Trophoblast cell (in vitro differentiated cells and primary cell): ENCODE measurements around the gene VPS13C.

Source experiments
- DNase-seq, 2 donors: peaks; one replicate each; pipeline ENCODE4 v3.0.0-alpha.2; 2016
- H2AFZ ChIP-seq: 2 replicates; pipeline ENCODE4 v1.6.1; 2013; ENCODE audit warnings: low read length, moderate library complexity, mild to moderate bottlenecking; ENCODE audit not compliant: insufficient read depth, poor library complexity
- H2AK5ac ChIP-seq: 2 replicates; pipeline ENCODE4 v1.6.1; 2013; ENCODE audit warnings: mild to moderate bottlenecking, low read length
- H2BK120ac ChIP-seq: 2 replicates; pipeline ENCODE4 v1.6.1; 2013; ENCODE audit warnings: low read length, mild to moderate bottlenecking, moderate library complexity; ENCODE audit not compliant: insufficient read depth, poor library complexity
- H2BK12ac ChIP-seq: 2 replicates; pipeline ENCODE4 v1.6.1; 2013; ENCODE audit warnings: mild to moderate bottlenecking, low read length, moderate library complexity
- H2BK5ac ChIP-seq: 2 replicates; pipeline ENCODE4 v1.6.1; 2013; ENCODE audit warnings: low read length, low read depth, moderate library complexity, mild to moderate bottlenecking; ENCODE audit not compliant: poor library complexity
- H3K14ac ChIP-seq: 2 replicates; pipeline ENCODE4 v1.6.1; 2013; ENCODE audit warnings: mild to moderate bottlenecking, low read length
- H3K18ac ChIP-seq: 2 replicates; pipeline ENCODE4 v1.6.1; 2013; ENCODE audit warnings: mild to moderate bottlenecking, low read length
- H3K23ac ChIP-seq: 2 replicates; pipeline ENCODE4 v1.6.1; 2013; ENCODE audit warnings: low read length
- H3K27ac ChIP-seq: 2 replicates; pipeline ENCODE4 v1.5.1; 2013; ENCODE audit warnings: low read depth, mild to moderate bottlenecking, inconsistent platforms, low read length, moderate library complexity
- H3K27me3 ChIP-seq: 2 replicates; pipeline ENCODE4 v1.6.1; 2013; ENCODE audit warnings: inconsistent platforms, mild to moderate bottlenecking, low read length, moderate library complexity; ENCODE audit not compliant: insufficient read depth
- H3K36me3 ChIP-seq, 2 experiments: 1 replicate in 1 of 2; 2 replicates in 1 of 2; pipeline ENCODE4 v1.6.1; 2013; ENCODE audit warnings: low read length in 2 of 2, mild to moderate bottlenecking in 2 of 2, moderate library complexity in 1 of 2; ENCODE audit not compliant: insufficient read depth in 2 of 2, control insufficient read depth in 1 of 2
- H3K4ac ChIP-seq: 2 replicates; pipeline ENCODE4 v1.6.1; 2013; ENCODE audit warnings: low read depth, mild to moderate bottlenecking, low read length, moderate library complexity
- H3K4me1 ChIP-seq, 2 experiments: 1 replicate in 1 of 2; 2 replicates in 1 of 2; pipeline ENCODE4 v1.6.1; 2013; ENCODE audit warnings: low read length in 2 of 2, mild to moderate bottlenecking in 2 of 2, moderate library complexity in 1 of 2; ENCODE audit not compliant: insufficient read depth in 2 of 2, control insufficient read depth in 1 of 2
- H3K4me2 ChIP-seq: 2 replicates; pipeline ENCODE4 v1.6.1; 2013; ENCODE audit warnings: inconsistent platforms, mild to moderate bottlenecking, low read length, moderate library complexity
- H3K4me3 ChIP-seq: 2 replicates; pipeline ENCODE4 v1.5.1; 2013; ENCODE audit warnings: mild to moderate bottlenecking, low read depth, low read length, inconsistent platforms
- H3K79me1 ChIP-seq: one replicate; pipeline ENCODE4 v1.6.1; 2013; ENCODE audit warnings: low read length
- H3K79me2 ChIP-seq: 2 replicates; pipeline ENCODE4 v1.6.1; 2013; ENCODE audit warnings: low read length, mild to moderate bottlenecking; ENCODE audit not compliant: control insufficient read depth, insufficient read depth, poor library complexity
- H3K9ac ChIP-seq: 2 replicates; pipeline ENCODE4 v1.6.1; 2013; ENCODE audit warnings: mild to moderate bottlenecking, low read length
- H3K9me3 ChIP-seq: 2 replicates; pipeline ENCODE4 v1.6.1; 2013; ENCODE audit warnings: low read depth, mild to moderate bottlenecking, control low read depth, inconsistent platforms, low read length; ENCODE audit not compliant: insufficient read depth
- H4K12ac ChIP-seq: 2 replicates; pipeline ENCODE4 v1.6.1; 2013; ENCODE audit warnings: low read depth, mild to moderate bottlenecking, low read length, moderate library complexity
- H4K8ac ChIP-seq: 2 replicates; pipeline ENCODE4 v1.6.1; 2013; ENCODE audit warnings: low read depth, mild to moderate bottlenecking, low read length, moderate library complexity
- H4K91ac ChIP-seq: one replicate; pipeline ENCODE4 v1.6.1; 2013; ENCODE audit warnings: low read depth, mild to moderate bottlenecking, low read length, moderate library complexity
- WGBS: extraction: QIAGEN DNeasy Blood & Tissue Kit; methylation state at CpG from one replicate; pipeline ENCODE4 v1.1.7; 2013; ENCODE audit warnings: missing lambda C conversion rate; ENCODE audit not compliant: insufficient read length, insufficient coverage; ENCODE audit errors: extremely low coverage; 5-methylcytosine and 5-hydroxymethylcytosine counted together

Gene VPS13C

GRCh38 chr15:61997786-61998185, 62.5 kb downstream of the VPS13C start:
- no peak overlapping the region for H4K91ac ChIP-seq
- no peak overlapping the region for H3K18ac ChIP-seq
- H3K27me3 ChIP-seq = no peaks in the 10 kb centered on the region
- H3K23ac ChIP-seq = no peak overlapping the region
- no peak overlapping the region for H3K27ac ChIP-seq
- H2BK120ac ChIP-seq = no peak overlapping the region
- no CpG with 5 or more reads among the region's 1 CpG for WGBS
- no peak overlapping the region for H2BK5ac ChIP-seq
- no peak for DNase-seq
- H2AK5ac ChIP-seq = no peak overlapping the region
- no peaks in the 10 kb centered on the region for H3K79me1 ChIP-seq
- H3K9me3 ChIP-seq = no peaks in the 10 kb centered on the region
- no peak overlapping the region for H4K8ac ChIP-seq
- no peak overlapping the region for H3K9ac ChIP-seq
- H3K4me1 ChIP-seq = no peaks in the 10 kb centered on the region
- no peak overlapping the region for H2AFZ ChIP-seq
- H3K4me3 ChIP-seq = no peak overlapping the region
- H2BK12ac ChIP-seq = no peak overlapping the region
- no peaks in the 10 kb centered on the region for H3K79me2 ChIP-seq
- H3K36me3 ChIP-seq = no peaks in the 10 kb centered on the region
- H3K4ac ChIP-seq = no peak overlapping the region
- H3K4me2 ChIP-seq = no peak overlapping the region
- no peak overlapping the region for H4K12ac ChIP-seq
- no peak overlapping the region for H3K14ac ChIP-seq

DNA sequence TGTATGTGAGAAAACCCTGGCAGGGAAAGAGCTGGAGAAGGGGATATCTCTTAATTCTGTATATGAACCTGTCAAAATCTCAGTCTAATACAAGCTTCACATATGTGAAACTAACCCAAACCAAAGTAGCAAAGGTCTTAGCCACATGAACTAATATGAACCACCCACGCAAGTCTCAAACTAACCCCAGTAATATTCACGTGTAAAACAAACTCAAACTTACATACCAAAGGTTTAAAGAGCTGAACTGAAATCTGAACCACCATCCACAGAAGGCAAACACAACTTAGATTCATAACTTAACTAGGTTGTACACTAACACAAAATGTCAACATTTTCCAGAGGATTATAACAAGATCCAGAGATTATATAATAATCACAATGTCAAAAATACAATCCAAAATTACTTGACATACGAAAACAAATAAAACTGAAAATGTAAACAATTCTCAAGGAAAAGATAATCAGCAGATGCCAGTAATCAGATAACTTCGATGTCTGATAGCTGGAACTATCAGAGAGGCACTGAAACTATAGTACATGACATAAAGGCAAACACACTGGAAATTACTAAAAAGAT, 64.1 kb downstream of the VPS13C start:
- Histone ChIP-seq H2AK5ac (no peak overlapping the region), H3K79me1 (no peaks in the 10 kb centered on the region), H3K27me3 (no peaks in the 10 kb centered on the region), H3K36me3 (no peaks in the 10 kb centered on the region), H3K14ac (no peak overlapping the region), H3K4ac (no peak overlapping the region), H4K8ac (no peak overlapping the region), H3K9me3 (no peaks in the 10 kb centered on the region), H2AFZ (no peak overlapping the region), H2BK12ac (no peak overlapping the region), H3K27ac (no peak overlapping the region), H4K12ac (no peak overlapping the region), H4K91ac (no peak overlapping the region), H3K23ac (no peak overlapping the region), H3K18ac (no peak overlapping the region), H3K79me2 (no peaks in the 10 kb centered on the region), H3K4me2 (no peak overlapping the region), H2BK120ac (no peak overlapping the region), H2BK5ac (no peak overlapping the region), H3K4me3 (no peak overlapping the region), H3K9ac (no peak overlapping the region), H3K4me1 (no peaks in the 10 kb centered on the region)
- WGBS = no CpG with 5 or more reads among the region's 4 CpGs
- DNase-seq = no peak

DNA sequence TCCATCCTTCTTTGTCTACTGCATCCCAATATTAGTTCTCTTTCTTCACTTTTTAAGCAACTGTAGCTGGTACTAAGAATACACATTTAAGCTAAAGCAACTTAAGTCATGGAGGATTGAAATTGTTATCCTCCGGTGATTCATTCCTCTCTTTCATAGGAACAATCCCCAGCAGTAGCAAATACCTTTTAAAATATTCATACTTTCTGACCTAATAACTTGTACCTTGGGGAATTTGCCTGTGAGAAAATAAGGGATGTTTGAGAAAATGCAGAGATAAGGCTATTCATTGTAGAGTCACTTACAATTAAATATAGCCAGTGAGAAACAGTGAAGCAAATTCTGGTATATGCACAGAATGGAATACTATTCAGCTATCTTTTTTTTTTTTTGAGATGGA, 66.0 kb downstream of the VPS13C start:
- no peak overlapping the region for H4K12ac ChIP-seq
- H3K79me2 ChIP-seq = no peaks in the 10 kb centered on the region
- no peak overlapping the region for H4K8ac ChIP-seq

GRCh38 chr15:61992518-61992917, 67.7 kb downstream of the VPS13C start:
- Histone ChIP-seq H3K14ac (no peak overlapping the region), H3K9ac (no peak overlapping the region), H3K27ac (no peak overlapping the region), H3K36me3 (no peaks in the 10 kb centered on the region), H4K8ac (no peak overlapping the region), H3K23ac (no peak overlapping the region), H3K4me1 (no peaks in the 10 kb centered on the region), H3K9me3 (no peaks in the 10 kb centered on the region), H3K27me3 (no peaks in the 10 kb centered on the region), H3K79me2 (no peaks in the 10 kb centered on the region), H3K79me1 (no peaks in the 10 kb centered on the region), H2AK5ac (no peak overlapping the region), H4K12ac (no peak overlapping the region), H3K4ac (no peak overlapping the region), H2AFZ (no peak overlapping the region), H2BK12ac (no peak overlapping the region), H3K4me2 (no peak overlapping the region), H2BK120ac (no peak overlapping the region), H3K18ac (no peak overlapping the region), H2BK5ac (no peak overlapping the region), H3K4me3 (no peak overlapping the region), H4K91ac (no peak overlapping the region)
- DNase-seq = no peak

More for the DNA sequence above, 66.0 kb downstream of the VPS13C start:
- no CpG with 5 or more reads among the region's 1 CpG for WGBS
- Histone ChIP-seq H2AK5ac (no peak overlapping the region), H3K36me3 (no peaks in the 10 kb centered on the region), H3K79me1 (no peaks in the 10 kb centered on the region), H2BK120ac (no peak overlapping the region), H3K14ac (no peak overlapping the region), H3K23ac (no peak overlapping the region), H3K27ac (no peak overlapping the region), H4K91ac (no peak overlapping the region), H2BK5ac (no peak overlapping the region), H2BK12ac (no peak overlapping the region), H3K9ac (no peak overlapping the region), H3K9me3 (no peaks in the 10 kb centered on the region), H2AFZ (no peak overlapping the region), H3K4me3 (no peak overlapping the region), H3K4me2 (no peak overlapping the region), H3K4ac (no peak overlapping the region), H3K4me1 (no peaks in the 10 kb centered on the region), H3K27me3 (no peaks in the 10 kb centered on the region), H3K18ac (no peak overlapping the region)
- peak; percentile 4 to 80 for DNase-seq
